HT1080 (cell line): ENCODE measurements around the gene GPATCH1. TPM values are rescaled to one million over a fixed set of nuclear protein-coding genes. Genes with fewer than 3 reads are reported as not detected.
"Not testable (repeated sequence)": the region's sequence is repeated elsewhere in the genome, so short reads cannot be mapped to it uniquely, and the experiment has no call there.

Experiments
- DNase-seq: peaks from one replicate; pipeline ENCODE4 v3.0.0-alpha.2; 2015; ENCODE audit warnings: low read depth
- total RNA-seq: library from RNA; depleted of rRNA; stranded (reverse); fragments of >200 nt; shearing (Covaris generic); gene quantifications from 2 replicates; pipeline ENCODE4 v1.2.3, GENCODE V29; 2014

Gene GPATCH1
- total RNA-seq, 1 experiment from 2014 or later = 5.2 TPM

DNA sequence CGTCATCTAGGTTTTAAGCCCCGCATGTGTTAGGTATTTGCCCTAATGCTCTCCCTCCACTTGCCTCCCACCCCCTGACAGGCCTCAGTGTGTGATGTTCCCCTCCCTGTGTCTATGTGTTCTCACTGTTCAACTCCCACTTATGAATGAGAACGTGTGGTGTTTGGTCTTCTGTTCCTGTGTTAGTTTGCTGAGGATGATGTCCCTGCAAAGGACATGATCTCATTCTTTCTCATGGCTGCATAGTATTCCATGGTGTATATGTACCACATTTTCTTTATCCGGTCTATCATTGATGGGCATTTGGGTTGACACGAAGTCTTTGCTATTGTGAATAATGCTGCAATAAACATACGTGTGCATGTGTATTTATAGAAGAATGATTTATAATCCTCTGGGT is 73.3 kb downstream of the GPATCH1 start:
- not testable (repeated sequence) for DNase-seq

GRCh38 chr19:33156334-33156733 is 75.4 kb downstream of the GPATCH1 start:
- no peak for DNase-seq

DNA sequence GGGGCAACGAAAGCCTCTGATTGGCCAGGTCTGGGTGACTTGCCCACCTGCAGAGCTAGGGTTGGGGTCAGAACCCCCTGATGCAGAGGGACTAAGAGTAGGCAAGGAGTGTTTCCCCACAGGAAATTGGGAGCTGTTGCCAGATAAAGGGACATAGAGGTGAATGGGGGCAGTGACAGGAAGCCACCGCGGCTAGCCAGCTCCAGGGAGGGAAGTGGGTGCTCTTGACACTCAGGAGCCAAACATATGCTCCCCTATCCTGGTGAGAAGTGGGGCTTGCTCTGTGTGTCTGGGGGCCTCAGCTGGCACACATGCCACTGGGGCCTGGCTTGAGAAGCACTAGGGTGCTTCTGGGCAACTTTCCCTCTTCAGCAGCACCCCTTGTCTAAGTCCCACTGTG is 76.9 kb downstream of the GPATCH1 start:
- no peak for DNase-seq

GRCh38 chr19:33158365-33158764 is 77.4 kb downstream of the GPATCH1 start:
- no peak for DNase-seq

- DNase-seq = no peak
Observed at GRCh38 chr19:33159149-33159548, 78.2 kb downstream of the GPATCH1 start.

GRCh38 chr19:33159893-33160292 is 78.9 kb downstream of the GPATCH1 start:
- DNase-seq = no peak

DNA sequence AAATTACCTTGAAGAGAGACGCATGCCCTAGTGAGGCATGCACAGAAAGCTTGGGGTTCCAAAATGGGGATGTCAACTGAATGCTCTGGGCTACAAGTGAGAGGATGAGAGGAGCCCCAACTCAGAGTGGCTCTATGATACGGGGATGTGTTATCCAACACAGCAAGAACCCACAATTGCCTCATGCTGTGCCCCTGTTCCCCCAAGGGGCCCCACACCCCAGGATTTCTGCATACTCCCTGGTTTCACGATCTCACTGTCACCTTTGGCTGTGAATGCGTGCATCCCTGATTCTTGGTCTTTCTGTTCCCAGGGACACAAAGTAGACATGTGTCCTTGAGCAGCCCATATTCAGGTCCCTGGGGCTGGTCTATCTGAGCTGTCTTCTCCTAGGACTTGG is 80.2 kb downstream of the GPATCH1 start:
- no peak for DNase-seq

- no peak for DNase-seq
Observed at GRCh38 chr19:33163481-33163880, 82.5 kb downstream of the GPATCH1 start.

DNA sequence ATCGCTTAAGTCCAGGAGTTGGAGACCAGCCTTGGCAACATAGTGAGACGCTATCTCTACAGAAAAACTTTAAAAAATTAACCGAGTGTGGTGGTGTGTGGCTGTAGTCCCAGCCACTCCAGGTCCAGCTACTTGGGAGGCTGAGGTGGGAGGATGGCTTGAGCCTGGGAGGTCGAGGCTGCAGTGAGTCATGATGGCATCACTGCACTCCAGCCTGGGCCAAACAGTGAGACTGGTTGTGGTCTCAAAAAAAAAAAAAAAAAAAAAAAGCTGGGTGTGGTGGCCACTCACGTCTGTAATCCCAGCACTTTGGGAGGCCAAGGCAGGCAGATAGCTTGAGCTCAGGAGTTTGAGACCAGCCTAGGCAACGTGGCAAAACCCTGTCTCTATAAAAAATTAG is 85.1 kb downstream of the GPATCH1 start:
- peak; percentile 59 for DNase-seq

- no peak for DNase-seq
Observed at GRCh38 chr19:33167438-33167837, 86.5 kb downstream of the GPATCH1 start.

DNA sequence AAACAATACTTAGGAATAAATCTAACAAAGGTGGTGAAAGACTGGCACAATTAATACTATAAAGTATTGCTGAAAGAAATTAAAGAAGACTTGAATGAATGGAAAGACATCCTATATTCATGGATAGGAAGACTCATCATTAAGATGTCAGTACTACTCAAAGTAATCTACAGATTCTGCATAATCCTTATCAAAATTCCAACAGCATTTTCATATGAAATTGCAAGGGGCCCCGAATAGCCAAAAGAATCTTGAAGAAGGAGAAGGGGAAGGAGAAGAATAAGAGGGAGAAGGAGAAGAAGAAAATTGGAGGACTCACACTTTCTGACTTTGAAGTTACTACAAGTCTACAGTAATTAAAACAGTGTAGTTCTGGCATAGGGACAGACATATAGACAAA is 87.5 kb downstream of the GPATCH1 start:
- DNase-seq = no peak

GRCh38 chr19:33171222-33171795 is 90.3 kb downstream of the GPATCH1 start:
- DNase-seq = no peak

GRCh38 chr19:33171916-33172359 is 91.0 kb downstream of the GPATCH1 start:
- DNase-seq = peak; percentile 70

GRCh38 chr19:33174186-33174585 is 93.2 kb downstream of the GPATCH1 start:
- no peak for DNase-seq

DNA sequence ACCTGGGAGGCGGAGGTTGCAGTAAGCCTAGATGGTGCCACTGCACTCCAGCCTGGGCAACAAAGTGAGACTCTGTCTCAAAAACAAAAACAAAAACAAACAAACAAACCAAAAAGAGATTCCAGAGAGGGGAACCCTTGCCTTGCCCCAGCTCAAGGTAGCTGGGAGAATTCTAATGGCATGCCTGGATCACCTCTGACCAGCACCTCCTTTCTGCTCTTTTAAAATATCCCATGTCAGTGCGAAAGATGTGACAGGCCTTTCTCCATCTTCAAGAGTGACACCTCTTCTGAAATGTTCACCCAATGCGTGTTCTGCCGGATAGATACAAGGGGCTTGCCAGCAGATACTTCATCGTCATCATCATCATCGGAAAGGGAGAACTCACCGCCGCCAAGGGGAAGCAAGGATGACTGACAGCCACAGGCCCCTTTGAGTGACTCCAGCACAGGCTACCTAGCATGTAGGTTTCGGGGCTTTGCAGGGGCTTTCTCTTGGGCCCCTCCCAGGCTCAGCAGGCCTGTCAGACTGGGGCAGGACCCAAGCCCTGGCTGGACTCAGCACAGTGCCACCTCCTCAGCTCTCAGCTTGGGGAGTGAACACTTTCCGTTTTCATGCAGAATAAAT is 94.3 kb downstream of the GPATCH1 start:
- DNase-seq = no peak

DNA sequence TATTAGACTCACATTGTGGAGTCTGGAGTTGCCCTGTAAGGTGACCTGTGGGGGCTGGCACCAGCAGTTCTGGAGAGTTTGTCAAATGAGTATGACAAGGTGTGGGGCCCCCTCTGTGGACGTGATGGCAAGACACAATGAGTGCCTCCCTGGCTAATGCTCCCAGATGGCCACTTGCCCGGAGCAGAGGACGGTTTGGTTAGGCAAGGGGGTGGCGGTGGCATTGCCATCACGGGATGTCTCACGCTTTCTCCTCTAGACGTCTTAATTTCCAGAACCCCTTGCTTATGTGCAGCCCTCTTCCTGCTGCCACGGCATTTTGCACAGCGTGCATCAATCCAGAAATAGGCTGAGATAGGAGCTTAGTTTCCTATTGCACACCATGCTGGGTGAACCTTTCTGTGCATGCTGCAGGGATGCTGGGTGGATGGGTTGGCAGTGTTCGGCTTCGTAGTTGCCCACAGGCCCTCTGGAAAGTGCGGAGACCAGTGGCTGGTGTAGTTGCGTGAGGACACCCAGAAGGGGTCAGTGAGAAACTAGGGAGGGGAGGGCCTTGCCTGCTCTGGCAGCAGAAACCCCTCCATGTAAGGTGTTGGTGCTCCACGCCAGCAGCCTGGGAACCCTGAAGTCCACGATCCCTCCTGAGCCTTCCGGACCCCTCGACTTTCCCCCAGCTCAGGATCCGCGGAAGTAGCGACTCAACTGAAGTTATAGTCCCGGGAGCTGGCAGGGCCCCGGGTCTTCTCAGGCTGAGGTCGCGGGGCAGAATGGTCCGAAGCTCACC is 95.1 kb downstream of the GPATCH1 start:
- peak; percentile 36 for DNase-seq

DNA sequence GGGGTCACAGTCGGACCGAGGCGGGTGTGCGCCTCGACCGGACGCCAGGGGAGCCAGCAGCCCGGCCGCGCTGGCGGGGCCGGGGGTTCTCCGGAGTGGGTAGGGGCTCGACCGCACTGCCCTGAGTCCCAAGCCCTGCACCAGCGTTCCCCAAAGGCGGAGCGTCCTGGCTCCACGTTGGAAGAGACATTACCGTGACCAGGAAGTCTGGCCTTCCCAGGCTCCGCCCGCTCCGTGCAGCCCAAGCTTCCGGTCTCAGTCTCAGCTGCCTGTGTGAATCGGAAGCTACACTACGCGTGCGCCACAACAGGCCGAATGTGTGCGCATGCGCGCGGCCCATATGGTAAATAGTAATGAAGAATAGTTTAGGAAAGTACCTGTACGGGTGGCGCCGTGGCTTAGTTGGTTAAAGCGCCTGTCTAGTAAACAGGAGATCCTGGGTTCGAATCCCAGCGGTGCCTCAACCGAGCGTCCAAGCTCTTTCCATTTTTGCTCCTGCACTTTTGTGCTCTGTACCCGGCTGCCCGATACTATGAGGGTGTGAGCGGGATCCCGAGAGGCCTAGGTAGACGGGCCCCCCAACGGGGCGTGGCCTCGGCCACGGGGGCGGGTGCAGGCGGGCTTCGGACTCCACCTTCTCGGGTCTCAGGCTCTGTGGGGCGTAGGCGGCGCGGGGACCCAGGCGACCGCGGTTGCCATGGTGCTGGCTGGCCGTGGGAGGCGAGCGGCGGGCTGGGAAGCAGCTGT is 95.9 kb downstream of the GPATCH1 start:
- peak; percentile 99 for DNase-seq

GRCh38 chr19:33177417-33177979 is 96.5 kb downstream of the GPATCH1 start:
- no peak for DNase-seq
